Measurements from ENCODE around the gene LBR. TPM values are rescaled to one million over a fixed set of nuclear protein-coding genes. Genes with fewer than 3 reads are reported as not detected.

Gene LBR
- polyA plus RNA-seq, 1 experiment, result 16.7 TPM

GRCh38 chr1:225374996-225375395 lies 52.8 kb downstream of the LBR start:
- ChIA-PET POLR2A (no interaction called here), CTCF (no interaction called here)
- TF ChIP-seq CTCF (IDR thresholded peaks at IDR 0.05; ENCODE audit: insufficient read depth, low read depth, low read length), result no peak
- DNase-seq (ENCODE audit: low read depth), result no peak
- Histone ChIP-seq H3K36me3 (ENCODE audit: control insufficient read depth, insufficient read depth, low read length) (no peaks in the 10 kb centered on the region), H3K4me3 (ENCODE audit: low read depth, low read length) (no peak overlapping the region), H3K27me3 (ENCODE audit: control insufficient read depth, insufficient read depth, low read length) (no peaks in the 10 kb centered on the region)

- H3K4me3 ChIP-seq (ENCODE audit: low read depth, low read length), result no peak overlapping the region
- no peaks in the 10 kb centered on the region for H3K27me3 ChIP-seq (ENCODE audit: control insufficient read depth, insufficient read depth, low read length)
- ChIA-PET POLR2A (no interaction called here), CTCF (no interaction called here)
- no peak for DNase-seq (ENCODE audit: low read depth)
- TF ChIP-seq CTCF (IDR thresholded peaks at IDR 0.05; ENCODE audit: insufficient read depth, low read depth, low read length), result no peak
- no peaks in the 10 kb centered on the region for H3K36me3 ChIP-seq (ENCODE audit: control insufficient read depth, insufficient read depth, low read length)
Observed at GRCh38 chr1:225373155-225373554, 54.7 kb downstream of the LBR start.

- Histone ChIP-seq H3K27me3 (ENCODE audit: control insufficient read depth, insufficient read depth, low read length) (no peaks in the 10 kb centered on the region), H3K4me3 (ENCODE audit: low read depth, low read length) (no peak overlapping the region), H3K36me3 (ENCODE audit: control insufficient read depth, insufficient read depth, low read length) (no peaks in the 10 kb centered on the region)
- CTCF ChIA-PET, result no interaction called here
- TF ChIP-seq CTCF (IDR thresholded peaks at IDR 0.05; ENCODE audit: insufficient read depth, low read depth, low read length), result no peak
- DNase-seq (ENCODE audit: low read depth), result no peak
- POLR2A ChIA-PET, result no interaction called here
Observed at GRCh38 chr1:225371366-225372010, 56.4 kb downstream of the LBR start.

GRCh38 chr1:225368036-225368552 lies 59.7 kb downstream of the LBR start:
- no peak for TF ChIP-seq CTCF (IDR thresholded peaks at IDR 0.05; ENCODE audit: insufficient read depth, low read depth, low read length)
- Histone ChIP-seq H3K4me3 (ENCODE audit: low read depth, low read length) (no peak overlapping the region), H3K27me3 (ENCODE audit: control insufficient read depth, insufficient read depth, low read length) (no peaks in the 10 kb centered on the region), H3K36me3 (ENCODE audit: control insufficient read depth, insufficient read depth, low read length) (no peaks in the 10 kb centered on the region)
- no peak for DNase-seq (ENCODE audit: low read depth)
- ChIA-PET CTCF (no interaction called here), POLR2A (no interaction called here)

GRCh38 chr1:225366552-225366951 lies 61.3 kb downstream of the LBR start:
- no peaks in the 10 kb centered on the region for H3K27me3 ChIP-seq (ENCODE audit: control insufficient read depth, insufficient read depth, low read length)
- no peaks in the 10 kb centered on the region for H3K36me3 ChIP-seq (ENCODE audit: control insufficient read depth, insufficient read depth, low read length)
- no peak overlapping the region for H3K4me3 ChIP-seq (ENCODE audit: low read depth, low read length)
- no peak for DNase-seq (ENCODE audit: low read depth)
- ChIA-PET POLR2A (no interaction called here), CTCF (no interaction called here)
- no peak for TF ChIP-seq CTCF (IDR thresholded peaks at IDR 0.05; ENCODE audit: insufficient read depth, low read depth, low read length)
